Astrocyte (in vitro differentiated cells and primary cell): Measurements from ENCODE around the gene OSGIN1.

ENCODE experiments used
- EZH2 ChIP-seq: IDR thresholded peaks from 2 replicates; pipeline ENCODE4 v1.6.1; 2012; ENCODE audit warnings: mild to moderate bottlenecking, low read length, inconsistent platforms; ENCODE audit not compliant: insufficient read depth
- TF ChIP-seq, protein P1 (sequence below): IDR thresholded peaks from 2 replicates; pipeline ENCODE4 v1.5.1; 2011; ENCODE audit warnings: low read depth, mild to moderate bottlenecking, inconsistent platforms, low read length, moderate library complexity; ENCODE audit not compliant: insufficient read depth

DNA sequence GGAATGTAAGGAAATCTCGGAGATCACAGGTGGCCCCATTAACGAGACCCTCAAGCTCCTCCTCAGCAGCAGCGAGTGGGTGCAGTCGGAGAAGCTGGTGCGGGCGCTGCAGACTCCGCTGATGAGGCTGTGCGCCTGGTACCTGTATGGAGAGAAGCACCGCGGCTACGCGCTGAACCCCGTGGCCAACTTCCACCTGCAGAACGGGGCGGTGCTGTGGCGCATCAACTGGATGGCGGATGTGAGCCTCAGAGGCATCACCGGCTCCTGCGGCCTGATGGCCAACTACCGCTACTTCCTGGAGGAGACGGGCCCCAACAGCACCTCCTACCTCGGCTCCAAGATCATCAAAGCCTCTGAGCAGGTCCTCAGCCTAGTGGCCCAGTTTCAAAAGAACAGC, 38.0 kb upstream of the OSGIN1 start:
- TF ChIP-seq, protein P1, sequence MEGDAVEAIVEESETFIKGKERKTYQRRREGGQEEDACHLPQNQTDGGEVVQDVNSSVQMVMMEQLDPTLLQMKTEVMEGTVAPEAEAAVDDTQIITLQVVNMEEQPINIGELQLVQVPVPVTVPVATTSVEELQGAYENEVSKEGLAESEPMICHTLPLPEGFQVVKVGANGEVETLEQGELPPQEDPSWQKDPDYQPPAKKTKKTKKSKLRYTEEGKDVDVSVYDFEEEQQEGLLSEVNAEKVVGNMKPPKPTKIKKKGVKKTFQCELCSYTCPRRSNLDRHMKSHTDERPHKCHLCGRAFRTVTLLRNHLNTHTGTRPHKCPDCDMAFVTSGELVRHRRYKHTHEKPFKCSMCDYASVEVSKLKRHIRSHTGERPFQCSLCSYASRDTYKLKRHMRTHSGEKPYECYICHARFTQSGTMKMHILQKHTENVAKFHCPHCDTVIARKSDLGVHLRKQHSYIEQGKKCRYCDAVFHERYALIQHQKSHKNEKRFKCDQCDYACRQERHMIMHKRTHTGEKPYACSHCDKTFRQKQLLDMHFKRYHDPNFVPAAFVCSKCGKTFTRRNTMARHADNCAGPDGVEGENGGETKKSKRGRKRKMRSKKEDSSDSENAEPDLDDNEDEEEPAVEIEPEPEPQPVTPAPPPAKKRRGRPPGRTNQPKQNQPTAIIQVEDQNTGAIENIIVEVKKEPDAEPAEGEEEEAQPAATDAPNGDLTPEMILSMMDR = no peak
- no peak for TF ChIP-seq EZH2
